GM19467 (cell line): ENCODE data around the gene DDI1.

Experiments
- ATAC-seq: cut with Tn5 transposase; IDR thresholded peaks from one replicate; pipeline ENCODE4 v1.9.1; 2021; ENCODE audit warnings: mild to moderate bottlenecking, moderate library complexity; ENCODE audit not compliant: unreplicated experiment

The DDI1 gene

DNA sequence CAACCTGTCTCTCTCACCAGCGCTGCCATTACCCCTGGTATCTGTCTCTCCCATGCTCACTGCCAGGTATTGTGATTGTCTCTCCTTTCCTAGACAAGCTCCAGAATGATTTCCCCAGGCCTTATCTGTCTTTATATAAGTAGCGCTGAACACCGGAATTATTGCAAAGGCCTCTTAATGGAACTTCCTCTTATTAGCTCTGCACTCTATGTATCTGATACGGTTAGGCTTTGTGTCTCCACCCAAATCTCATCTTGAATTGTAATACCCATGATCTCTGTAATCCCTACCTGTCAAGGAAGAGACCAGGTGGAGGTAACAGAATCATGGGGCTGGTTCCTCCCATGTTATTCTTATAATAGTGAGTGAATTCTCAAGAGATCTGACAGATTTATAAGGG, 39.3 kb downstream of the DDI1 start:
- no peak for ATAC-seq

DNA sequence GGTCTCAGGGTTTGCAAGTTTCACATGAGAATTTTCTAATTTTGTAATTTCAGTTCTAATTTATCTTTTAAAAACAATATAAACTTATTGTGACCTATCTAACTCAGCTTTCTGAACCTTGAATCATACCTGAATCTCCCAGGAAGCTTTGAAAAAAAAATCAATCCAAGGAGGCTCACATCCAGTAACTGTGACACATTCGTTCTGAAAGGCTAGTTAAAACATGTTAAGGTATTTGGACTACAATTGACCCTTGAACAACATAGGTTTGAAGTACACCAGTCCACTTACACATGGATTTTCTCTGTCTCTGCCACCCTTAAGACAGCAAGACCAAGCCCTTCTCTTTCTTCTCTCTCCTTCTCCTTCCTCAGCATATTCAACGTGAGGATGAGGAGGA, 40.0 kb downstream of the DDI1 start:
- no peak for ATAC-seq

DNA sequence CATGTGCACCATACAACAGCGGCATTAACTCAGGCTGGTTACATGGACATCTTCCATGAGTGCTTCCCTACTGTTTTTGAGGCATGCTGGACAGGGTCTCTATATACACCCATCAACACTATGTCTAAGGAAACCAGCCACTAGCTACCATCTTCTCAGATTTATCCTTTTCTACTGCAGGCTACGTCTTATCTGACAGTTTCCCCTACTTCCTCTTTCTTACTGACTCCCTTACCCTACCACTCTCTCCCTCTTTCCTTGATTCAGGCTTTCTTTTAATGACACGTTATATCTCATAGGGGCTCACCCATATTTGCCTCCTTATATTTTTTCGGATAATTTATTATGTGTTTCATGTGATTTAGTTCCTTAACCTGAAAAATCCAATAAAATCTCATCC, 41.8 kb downstream of the DDI1 start:
- ATAC-seq, result no peak

DNA sequence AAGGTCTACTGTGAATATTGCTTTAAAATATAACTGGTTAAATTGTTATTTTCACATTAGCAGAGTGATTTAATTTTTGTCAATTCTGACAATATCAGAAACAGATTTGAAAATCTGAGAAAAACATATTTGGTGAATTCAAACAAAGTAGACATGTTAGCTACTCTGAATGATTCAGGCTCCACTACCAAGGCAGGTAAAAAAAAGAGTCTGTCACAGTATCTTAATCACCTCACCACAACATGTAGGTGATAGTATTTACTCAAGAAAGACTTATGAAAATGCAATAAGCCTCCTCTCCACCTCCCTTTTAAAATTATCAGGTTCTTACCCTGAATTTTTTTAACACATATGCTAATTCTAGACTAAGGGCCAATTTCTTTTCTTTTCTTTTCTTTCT, 42.6 kb downstream of the DDI1 start:
- ATAC-seq, result no peak

DNA sequence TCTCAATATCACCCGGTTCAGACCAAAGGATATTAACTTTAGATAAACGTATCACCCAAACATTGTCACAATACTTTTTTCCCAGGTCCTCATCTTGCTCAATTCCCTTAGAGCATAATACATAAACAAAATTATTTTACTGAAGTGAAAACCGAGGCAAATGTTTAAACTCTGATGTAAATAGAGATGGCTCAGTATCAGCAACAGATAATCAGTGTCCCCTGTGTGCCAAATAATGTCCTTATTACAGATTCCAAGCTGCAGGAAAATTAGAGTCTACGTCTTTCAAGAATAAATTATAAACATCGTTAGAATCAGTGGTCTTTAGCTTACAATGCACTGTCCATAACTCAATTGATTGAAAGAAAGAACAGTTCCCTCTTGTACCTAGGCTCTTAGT, 50.2 kb downstream of the DDI1 start:
- no peak for ATAC-seq
